HEK293 (cell line): ENCODE data around the gene BTBD19.

Experiments
- CTCF ChIA-PET: fragments of 350-600 bp; formaldehyde crosslinking; extraction: SDS; loops from one replicate; lab custom pipeline; 2021; ENCODE audit warnings: antibody characterized with exemption; lab: Yijun Ruan, JAX
- POLR2A ChIA-PET: fragments of 300-600 bp; formaldehyde crosslinking; extraction: SDS; loops from one replicate; lab custom pipeline; 2020; ENCODE audit warnings: antibody characterized with exemption, inconsistent platforms; lab: Yijun Ruan, JAX
- H3K27ac ChIP-seq: fragments of 200-500 bp; sonication (Bioruptor generic); 2 replicates; pipeline ENCODE4 v1.5.1; 2014; ENCODE audit warnings: low read depth, low read length, control low read depth, inconsistent platforms; ENCODE audit errors: extremely low read depth
- H3K36me3 ChIP-seq, 2 experiments: fragments of 200-500 bp in 1 of 2; sonication (Bioruptor generic) in 1 of 2; 1 replicate in 1 of 2; 2 replicates in 1 of 2; pipeline ENCODE4 v1.5.1; 2014 to 2017; ENCODE audit warnings: inconsistent platforms in 2 of 2, low read length in 2 of 2; ENCODE audit not compliant: control insufficient read depth in 2 of 2, insufficient read depth in 1 of 2
- H3K4me1 ChIP-seq: fragments of 200-500 bp; sonication (Bioruptor generic); 2 replicates; pipeline ENCODE4 v1.5.1; 2014; ENCODE audit warnings: mild to moderate bottlenecking, low read length, inconsistent platforms; ENCODE audit not compliant: control insufficient read depth, insufficient read depth
- H3K4me3 ChIP-seq: 2 replicates; pipeline ENCODE4 v1.5.1; 2011; ENCODE audit warnings: low read depth, mild to moderate bottlenecking, control low read depth, low read length, moderate library complexity
- H3K9me3 ChIP-seq: fragments of 200-500 bp; sonication (Bioruptor generic); 2 replicates; pipeline ENCODE4 v1.5.1; 2014; ENCODE audit warnings: low read depth, low read length, inconsistent platforms; ENCODE audit not compliant: control insufficient read depth, insufficient read depth
- HOXA7 ChIP-seq: sonication (generic); formaldehyde crosslinking; IDR thresholded peaks from 2 replicates; pipeline ENCODE4 v1.8.1; 2022; ENCODE audit warnings: missing genetic modification reagents, borderline replicate concordance
- KLF1 ChIP-seq: fragments of 450-650 bp; formaldehyde crosslinking; IDR thresholded peaks from 2 replicates; pipeline ENCODE4 v1.5.1; 2016; ENCODE audit warnings: missing biosample characterization, missing genetic modification characterization
- MYNN ChIP-seq: fragments of 450-650 bp; formaldehyde crosslinking; IDR thresholded peaks from 2 replicates; pipeline ENCODE4 v1.5.1; 2016; ENCODE audit warnings: missing biosample characterization, missing genetic modification characterization, borderline replicate concordance
- OSR2 ChIP-seq: fragments of 450-650 bp; formaldehyde crosslinking; IDR thresholded peaks from 2 replicates; pipeline ENCODE4 v1.5.1; 2016; ENCODE audit warnings: missing biosample characterization, missing genetic modification characterization
- SALL2 ChIP-seq: fragments of 450-650 bp; formaldehyde crosslinking; IDR thresholded peaks from 2 replicates; pipeline ENCODE4 v1.5.0; 2017; ENCODE audit warnings: missing biosample characterization, mild to moderate bottlenecking, missing genetic modification characterization, borderline replicate concordance
- SP3 ChIP-seq: fragments of 450-650 bp; formaldehyde crosslinking; IDR thresholded peaks from 2 replicates; pipeline ENCODE4 v1.5.1; 2016; ENCODE audit warnings: missing biosample characterization, missing genetic modification characterization
- ZEB2 ChIP-seq: fragments of 450-650 bp; formaldehyde crosslinking; IDR thresholded peaks from 2 replicates; pipeline ENCODE4 v1.5.1; 2016; ENCODE audit warnings: missing biosample characterization, missing genetic modification characterization
- ZNF19 ChIP-seq: fragments of 450-650 bp; formaldehyde crosslinking; IDR thresholded peaks from 2 replicates; pipeline ENCODE4; 2016; ENCODE audit warnings: missing biosample characterization, missing genetic modification characterization, low read depth
- ZNF211 ChIP-seq: fragments of 450-650 bp; formaldehyde crosslinking; IDR thresholded peaks from 2 replicates; pipeline ENCODE4 v1.5.1; 2016; ENCODE audit warnings: low read depth, missing biosample characterization, missing genetic modification characterization
- ZNF221 ChIP-seq: fragments of 450-650 bp; formaldehyde crosslinking; IDR thresholded peaks from 2 replicates; pipeline ENCODE4 v1.5.1; 2017; ENCODE audit warnings: missing biosample characterization, missing genetic modification characterization, borderline replicate concordance
- ZNF248 ChIP-seq: fragments of 450-650 bp; formaldehyde crosslinking; IDR thresholded peaks from 2 replicates; pipeline ENCODE4 v1.5.1; 2017; ENCODE audit warnings: missing biosample characterization, missing genetic modification characterization
- ZNF416 ChIP-seq: fragments of 450-650 bp; formaldehyde crosslinking; IDR thresholded peaks from 2 replicates; pipeline ENCODE4 v1.5.1; 2016; ENCODE audit warnings: missing biosample characterization, missing genetic modification characterization
- ZNF600 ChIP-seq: fragments of 450-650 bp; formaldehyde crosslinking; IDR thresholded peaks from 2 replicates; pipeline ENCODE4 v1.5.1; 2016; ENCODE audit warnings: missing biosample characterization, missing genetic modification characterization
- ZNF626 ChIP-seq: fragments of 450-650 bp; sonication (Bioruptor Pico); formaldehyde crosslinking; IDR thresholded peaks from 2 replicates; pipeline ENCODE4 v1.5.1; 2018; ENCODE audit warnings: missing biosample characterization, missing genetic modification characterization, inconsistent platforms
- ZNF664 ChIP-seq: fragments of 450-650 bp; formaldehyde crosslinking; IDR thresholded peaks from 2 replicates; pipeline ENCODE4 v1.5.1; 2016; ENCODE audit warnings: missing biosample characterization, missing genetic modification characterization
- ZNF677 ChIP-seq: fragments of 450-650 bp; IDR thresholded peaks from 2 replicates; pipeline ENCODE4 v1.5.0; 2018; ENCODE audit warnings: missing biosample characterization, mild to moderate bottlenecking, missing genetic modification characterization, moderate library complexity
- ZNF747 ChIP-seq: fragments of 450-650 bp; formaldehyde crosslinking; IDR thresholded peaks from 2 replicates; pipeline ENCODE4 v1.5.1; 2016; ENCODE audit warnings: missing biosample characterization, missing genetic modification characterization
- ZNF837 ChIP-seq: fragments of 450-650 bp; formaldehyde crosslinking; IDR thresholded peaks from 2 replicates; pipeline ENCODE4 v1.5.1; 2016; ENCODE audit warnings: missing biosample characterization, missing genetic modification characterization
- TF ChIP-seq, protein P1 (sequence below): fragments of 450-650 bp; formaldehyde crosslinking; IDR thresholded peaks from 2 replicates; pipeline ENCODE4 v1.5.1; 2016; ENCODE audit warnings: missing biosample characterization, missing genetic modification characterization
- TF ChIP-seq, protein P2 (sequence below): fragments of 450-650 bp; formaldehyde crosslinking; optimal IDR thresholded peaks from 2 replicates; pipeline ENCODE3; 2016; ENCODE audit warnings: missing biosample characterization, mild to moderate bottlenecking, missing genetic modification characterization
- TF ChIP-seq, protein P3 (sequence below): fragments of 450-650 bp; formaldehyde crosslinking; IDR thresholded peaks from 2 replicates; pipeline ENCODE4 v1.5.1; 2016; ENCODE audit warnings: missing biosample characterization, missing genetic modification characterization
- TF ChIP-seq, protein P4 (sequence below): fragments of 450-650 bp; formaldehyde crosslinking; IDR thresholded peaks from 2 replicates; pipeline ENCODE4 v1.5.1; 2016; ENCODE audit warnings: missing biosample characterization, missing genetic modification characterization
- TF ChIP-seq, protein P5 (sequence below): fragments of 450-650 bp; formaldehyde crosslinking; IDR thresholded peaks from 2 replicates; pipeline ENCODE4 v1.5.1; 2016; ENCODE audit warnings: missing biosample characterization, missing genetic modification characterization

The BTBD19 gene

DNA sequence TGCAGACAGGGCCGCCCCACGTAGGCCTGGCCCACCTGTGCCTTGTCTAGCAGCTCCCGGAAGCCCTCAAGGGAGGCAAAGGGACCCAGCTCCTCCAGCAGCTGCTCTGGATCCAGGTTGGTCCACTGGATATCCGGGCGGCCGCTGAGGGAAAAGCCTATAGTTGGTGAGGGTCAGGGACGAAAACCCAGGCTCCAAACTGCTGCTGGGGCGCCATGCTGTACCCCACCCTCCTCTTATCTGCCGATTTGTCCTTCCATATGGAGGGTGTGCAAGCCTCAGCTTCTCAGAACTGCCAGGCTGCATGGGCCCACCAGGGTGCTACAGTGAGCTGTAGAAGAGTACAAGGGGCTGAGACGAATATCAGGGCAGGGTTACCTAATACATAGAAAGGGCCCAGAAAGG lies 22.6 kb downstream of the BTBD19 start:
- no peak overlapping the region for H3K4me3 ChIP-seq
- no peak for TF ChIP-seq ZNF600
- TF ChIP-seq ZNF19 (tag by site-specific recombination), result no peak
- TF ChIP-seq, protein P1, sequence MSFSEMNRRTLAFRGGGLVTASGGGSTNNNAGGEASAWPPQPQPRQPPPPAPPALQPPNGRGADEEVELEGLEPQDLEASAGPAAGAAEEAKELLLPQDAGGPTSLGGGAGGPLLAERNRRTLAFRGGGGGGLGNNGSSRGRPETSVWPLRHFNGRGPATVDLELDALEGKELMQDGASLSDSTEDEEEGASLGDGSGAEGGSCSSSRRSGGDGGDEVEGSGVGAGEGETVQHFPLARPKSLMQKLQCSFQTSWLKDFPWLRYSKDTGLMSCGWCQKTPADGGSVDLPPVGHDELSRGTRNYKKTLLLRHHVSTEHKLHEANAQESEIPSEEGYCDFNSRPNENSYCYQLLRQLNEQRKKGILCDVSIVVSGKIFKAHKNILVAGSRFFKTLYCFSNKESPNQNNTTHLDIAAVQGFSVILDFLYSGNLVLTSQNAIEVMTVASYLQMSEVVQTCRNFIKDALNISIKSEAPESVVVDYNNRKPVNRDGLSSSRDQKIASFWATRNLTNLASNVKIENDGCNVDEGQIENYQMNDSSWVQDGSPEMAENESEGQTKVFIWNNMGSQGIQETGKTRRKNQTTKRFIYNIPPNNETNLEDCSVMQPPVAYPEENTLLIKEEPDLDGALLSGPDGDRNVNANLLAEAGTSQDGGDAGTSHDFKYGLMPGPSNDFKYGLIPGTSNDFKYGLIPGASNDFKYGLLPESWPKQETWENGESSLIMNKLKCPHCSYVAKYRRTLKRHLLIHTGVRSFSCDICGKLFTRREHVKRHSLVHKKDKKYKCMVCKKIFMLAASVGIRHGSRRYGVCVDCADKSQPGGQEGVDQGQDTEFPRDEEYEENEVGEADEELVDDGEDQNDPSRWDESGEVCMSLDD (tag by site-specific recombination), result no peak
- TF ChIP-seq OSR2 (tag by site-specific recombination), result no peak
- TF ChIP-seq SP3 (tag by site-specific recombination), result no peak
- ChIA-PET CTCF (interaction anchor here (0.6 to 1.0 kb wide), 2 partner anchors 37 to 400 kb away, joined by 3 read pairs; no protein-coding TSS in a partner anchor), POLR2A (interaction anchor here (0.9 to 3.4 kb wide), 4 partner anchors 10 to 30 kb away, joined by 4 to 9 read pairs (median 8); partner anchors contain the start of genes PLK3 and PTCH2)
- no peaks in the 10 kb centered on the region for H3K9me3 ChIP-seq
- H3K36me3 ChIP-seq, result peaks cover 0 to 32% of the 10 kb centered on the region in 2 experiments; a peak in 1 of 3 replicates
- H3K27ac ChIP-seq, result no peak overlapping the region
- peaks cover 11% of the 10 kb centered on the region for H3K4me1 ChIP-seq

DNA sequence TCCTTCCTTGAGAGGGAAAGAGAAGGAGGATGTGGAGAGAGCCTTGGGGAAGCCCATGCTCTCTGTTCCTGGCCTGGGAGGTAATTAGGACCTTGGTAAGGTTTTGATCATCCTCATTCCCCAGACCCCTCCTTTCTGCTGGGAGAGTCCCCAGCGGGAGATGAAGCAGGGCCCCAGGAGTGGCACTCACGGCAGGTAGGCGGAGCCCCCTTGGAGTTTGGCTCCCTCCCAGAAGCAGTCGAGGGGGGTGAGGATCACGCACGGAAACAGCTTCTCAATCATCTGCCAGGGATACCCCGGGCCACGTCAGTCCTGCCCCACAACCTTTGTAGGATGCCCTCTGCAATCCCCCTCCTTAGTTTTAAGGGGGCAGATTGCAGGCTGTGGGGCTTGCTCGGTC lies 23.2 kb downstream of the BTBD19 start:
- peaks cover 11% of the 10 kb centered on the region for H3K4me1 ChIP-seq
- H3K27ac ChIP-seq, result 0 out of 2 replicates have a peak overlapping the region, but pooled peaks have one; percentile 29
- H3K9me3 ChIP-seq, result no peaks in the 10 kb centered on the region
- POLR2A ChIA-PET, result interaction anchor here (0.9 to 3.4 kb wide), 4 partner anchors 10 to 31 kb away, joined by 4 to 9 read pairs (median 8); partner anchors contain the start of genes PLK3 and PTCH2
- H3K4me3 ChIP-seq, result no peak overlapping the region
- CTCF ChIA-PET, result interaction anchor here (0.6 to 1.5 kb wide), 3 partner anchors 37 to 399 kb away, joined by 3 to 6 read pairs (median 3); no protein-coding TSS in a partner anchor
- H3K36me3 ChIP-seq, result peaks cover 0 to 27% of the 10 kb centered on the region in 2 experiments; a peak in 1 of 3 replicates
- TF ChIP-seq ZNF677 (tag by site-specific recombination), result no peak
- TF ChIP-seq, protein P2, sequence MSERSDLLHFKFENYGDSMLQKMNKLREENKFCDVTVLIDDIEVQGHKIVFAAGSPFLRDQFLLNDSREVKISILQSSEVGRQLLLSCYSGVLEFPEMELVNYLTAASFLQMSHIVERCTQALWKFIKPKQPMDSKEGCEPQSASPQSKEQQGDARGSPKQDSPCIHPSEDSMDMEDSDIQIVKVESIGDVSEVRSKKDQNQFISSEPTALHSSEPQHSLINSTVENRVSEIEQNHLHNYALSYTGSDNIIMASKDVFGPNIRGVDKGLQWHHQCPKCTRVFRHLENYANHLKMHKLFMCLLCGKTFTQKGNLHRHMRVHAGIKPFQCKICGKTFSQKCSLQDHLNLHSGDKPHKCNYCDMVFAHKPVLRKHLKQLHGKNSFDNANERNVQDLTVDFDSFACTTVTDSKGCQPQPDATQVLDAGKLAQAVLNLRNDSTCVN (tag by site-specific recombination), result no peak
- TF ChIP-seq, protein P3, sequence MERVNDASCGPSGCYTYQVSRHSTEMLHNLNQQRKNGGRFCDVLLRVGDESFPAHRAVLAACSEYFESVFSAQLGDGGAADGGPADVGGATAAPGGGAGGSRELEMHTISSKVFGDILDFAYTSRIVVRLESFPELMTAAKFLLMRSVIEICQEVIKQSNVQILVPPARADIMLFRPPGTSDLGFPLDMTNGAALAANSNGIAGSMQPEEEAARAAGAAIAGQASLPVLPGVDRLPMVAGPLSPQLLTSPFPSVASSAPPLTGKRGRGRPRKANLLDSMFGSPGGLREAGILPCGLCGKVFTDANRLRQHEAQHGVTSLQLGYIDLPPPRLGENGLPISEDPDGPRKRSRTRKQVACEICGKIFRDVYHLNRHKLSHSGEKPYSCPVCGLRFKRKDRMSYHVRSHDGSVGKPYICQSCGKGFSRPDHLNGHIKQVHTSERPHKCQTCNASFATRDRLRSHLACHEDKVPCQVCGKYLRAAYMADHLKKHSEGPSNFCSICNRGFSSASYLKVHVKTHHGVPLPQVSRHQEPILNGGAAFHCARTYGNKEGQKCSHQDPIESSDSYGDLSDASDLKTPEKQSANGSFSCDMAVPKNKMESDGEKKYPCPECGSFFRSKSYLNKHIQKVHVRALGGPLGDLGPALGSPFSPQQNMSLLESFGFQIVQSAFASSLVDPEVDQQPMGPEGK (tag by site-specific recombination), result peak; percentile 40; the same call in 1 of the 2 replicates
- TF ChIP-seq, protein P4, sequence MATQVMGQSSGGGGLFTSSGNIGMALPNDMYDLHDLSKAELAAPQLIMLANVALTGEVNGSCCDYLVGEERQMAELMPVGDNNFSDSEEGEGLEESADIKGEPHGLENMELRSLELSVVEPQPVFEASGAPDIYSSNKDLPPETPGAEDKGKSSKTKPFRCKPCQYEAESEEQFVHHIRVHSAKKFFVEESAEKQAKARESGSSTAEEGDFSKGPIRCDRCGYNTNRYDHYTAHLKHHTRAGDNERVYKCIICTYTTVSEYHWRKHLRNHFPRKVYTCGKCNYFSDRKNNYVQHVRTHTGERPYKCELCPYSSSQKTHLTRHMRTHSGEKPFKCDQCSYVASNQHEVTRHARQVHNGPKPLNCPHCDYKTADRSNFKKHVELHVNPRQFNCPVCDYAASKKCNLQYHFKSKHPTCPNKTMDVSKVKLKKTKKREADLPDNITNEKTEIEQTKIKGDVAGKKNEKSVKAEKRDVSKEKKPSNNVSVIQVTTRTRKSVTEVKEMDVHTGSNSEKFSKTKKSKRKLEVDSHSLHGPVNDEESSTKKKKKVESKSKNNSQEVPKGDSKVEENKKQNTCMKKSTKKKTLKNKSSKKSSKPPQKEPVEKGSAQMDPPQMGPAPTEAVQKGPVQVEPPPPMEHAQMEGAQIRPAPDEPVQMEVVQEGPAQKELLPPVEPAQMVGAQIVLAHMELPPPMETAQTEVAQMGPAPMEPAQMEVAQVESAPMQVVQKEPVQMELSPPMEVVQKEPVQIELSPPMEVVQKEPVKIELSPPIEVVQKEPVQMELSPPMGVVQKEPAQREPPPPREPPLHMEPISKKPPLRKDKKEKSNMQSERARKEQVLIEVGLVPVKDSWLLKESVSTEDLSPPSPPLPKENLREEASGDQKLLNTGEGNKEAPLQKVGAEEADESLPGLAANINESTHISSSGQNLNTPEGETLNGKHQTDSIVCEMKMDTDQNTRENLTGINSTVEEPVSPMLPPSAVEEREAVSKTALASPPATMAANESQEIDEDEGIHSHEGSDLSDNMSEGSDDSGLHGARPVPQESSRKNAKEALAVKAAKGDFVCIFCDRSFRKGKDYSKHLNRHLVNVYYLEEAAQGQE (tag by site-specific recombination), result no peak
- TF ChIP-seq ZNF664 (tag by site-specific recombination), result no peak
- no peak for TF ChIP-seq ZNF837 (tag by site-specific recombination)
- no peak for TF ChIP-seq ZNF416
- no peak for TF ChIP-seq ZEB2
- TF ChIP-seq KLF1, result peak; percentile 41; the same call in 1 of the 2 replicates
- TF ChIP-seq, protein P5, sequence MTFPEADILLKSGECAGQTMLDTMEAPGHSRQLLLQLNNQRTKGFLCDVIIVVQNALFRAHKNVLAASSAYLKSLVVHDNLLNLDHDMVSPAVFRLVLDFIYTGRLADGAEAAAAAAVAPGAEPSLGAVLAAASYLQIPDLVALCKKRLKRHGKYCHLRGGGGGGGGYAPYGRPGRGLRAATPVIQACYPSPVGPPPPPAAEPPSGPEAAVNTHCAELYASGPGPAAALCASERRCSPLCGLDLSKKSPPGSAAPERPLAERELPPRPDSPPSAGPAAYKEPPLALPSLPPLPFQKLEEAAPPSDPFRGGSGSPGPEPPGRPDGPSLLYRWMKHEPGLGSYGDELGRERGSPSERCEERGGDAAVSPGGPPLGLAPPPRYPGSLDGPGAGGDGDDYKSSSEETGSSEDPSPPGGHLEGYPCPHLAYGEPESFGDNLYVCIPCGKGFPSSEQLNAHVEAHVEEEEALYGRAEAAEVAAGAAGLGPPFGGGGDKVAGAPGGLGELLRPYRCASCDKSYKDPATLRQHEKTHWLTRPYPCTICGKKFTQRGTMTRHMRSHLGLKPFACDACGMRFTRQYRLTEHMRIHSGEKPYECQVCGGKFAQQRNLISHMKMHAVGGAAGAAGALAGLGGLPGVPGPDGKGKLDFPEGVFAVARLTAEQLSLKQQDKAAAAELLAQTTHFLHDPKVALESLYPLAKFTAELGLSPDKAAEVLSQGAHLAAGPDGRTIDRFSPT (tag by site-specific recombination), result no peak
- TF ChIP-seq MYNN (tag by site-specific recombination), result no peak
- no peak for TF ChIP-seq SALL2 (tag by site-specific recombination)
- no peak for TF ChIP-seq ZNF626 (tag by site-specific recombination)
- no peak for TF ChIP-seq ZNF747 (tag by site-specific recombination)
- no peak for TF ChIP-seq HOXA7 (CRISPR knock-in tag)
- no peak for TF ChIP-seq ZNF221 (tag by site-specific recombination)
- no peak for TF ChIP-seq ZNF248 (tag by site-specific recombination)
- TF ChIP-seq ZNF211 (tag by site-specific recombination), result no peak
